HCEC 1CT (cell line): ENCODE results near the gene UBXN7.
"Not testable (repeated sequence)": the region's sequence is repeated elsewhere in the genome, so short reads cannot be mapped to it uniquely, and the experiment has no call there.

Source experiments
- DNase-seq: peaks from one replicate; pipeline ENCODE4 v3.0.0-alpha.2; 2017

UBXN7 gene

GRCh38 chr3:196314597-196314996, 117.6 kb downstream of the UBXN7 start:
- no peak for DNase-seq

GRCh38 chr3:196314086-196314485, 118.1 kb downstream of the UBXN7 start:
- DNase-seq: not testable (repeated sequence)

GRCh38 chr3:196302960-196303359, 129.3 kb downstream of the UBXN7 start:
- DNase-seq: not testable (repeated sequence)

GRCh38 chr3:196302551-196302950, 129.7 kb downstream of the UBXN7 start:
- not testable (repeated sequence) for DNase-seq

GRCh38 chr3:196298521-196298920, 133.7 kb downstream of the UBXN7 start:
- DNase-seq: no peak
